Transverse colon (tissue), 4 donors: Measurements from ENCODE around the gene NDUFS7. TPM values are rescaled to one million over a fixed set of nuclear protein-coding genes. Genes with fewer than 3 reads are reported as not detected.

ENCODE experiments used
- DNase-seq: peaks from one replicate; pipeline ENCODE4 v3.0.0-alpha.2; 2019
- H3K27ac ChIP-seq, 4 donors: fragments of 200-600 bp; sonication (generic); 2 replicates each; pipeline ENCODE4 v1.5.1; 2016 to 2018; ENCODE audit warnings: inconsistent platforms in 4 of 4
- H3K27me3 ChIP-seq: fragments of 200-600 bp; sonication (generic); 2 replicates; pipeline ENCODE4 v1.5.1; 2017; ENCODE audit warnings: inconsistent platforms
- H3K36me3 ChIP-seq, 4 donors: fragments of 200-600 bp; sonication (generic); 2 replicates each; pipeline ENCODE4 v1.5.1; 2017 to 2019; ENCODE audit warnings: inconsistent platforms in 4 of 4
- H3K4me1 ChIP-seq, 4 donors: fragments of 200-600 bp; sonication (generic); 2 replicates each; pipeline ENCODE4 v1.5.1; 2017 to 2020; ENCODE audit warnings: inconsistent platforms in 4 of 4
- H3K4me3 ChIP-seq, 4 donors: fragments of 200-600 bp; sonication (generic); 1 replicate in 1 of 4; 2 replicates in 3 of 4; pipeline versions ENCODE4 v1.5.1 to v1.6.1; 2017 to 2019; ENCODE audit warnings: inconsistent platforms in 4 of 4
- H3K9me3 ChIP-seq, 2 donors: fragments of 200-600 bp; sonication (generic); 2 replicates each; pipeline ENCODE4 v1.5.1; 2017 to 2019; ENCODE audit warnings: inconsistent platforms in 2 of 2
- CTCF ChIP-seq, 5 experiments: fragments of 200-600 bp in 3 of 5; fragments of 450-650 bp in 2 of 5; sonication (generic) in 3 of 5; IDR thresholded peaks; 1 replicate in 2 of 5; 2 replicates in 3 of 5; pipeline ENCODE4 v1.5.1; 2016 to 2017; ENCODE audit warnings: antibody characterized with exemption in 5 of 5, inconsistent platforms in 3 of 5, mild to moderate bottlenecking in 2 of 5, moderate library complexity in 1 of 5
- EP300 ChIP-seq: sonication (generic); formaldehyde crosslinking; IDR thresholded peaks from one replicate; pipeline ENCODE4 v1.6.1; 2017; ENCODE audit warnings: antibody characterized with exemption, low read depth
- POLR2A ChIP-seq: fragments of 450-650 bp; IDR thresholded peaks from one replicate; pipeline ENCODE4 v1.6.1; 2016; ENCODE audit warnings: antibody characterized with exemption, mild to moderate bottlenecking, moderate library complexity
- POLR2AphosphoS5 ChIP-seq, 3 donors: sonication (generic); formaldehyde crosslinking; IDR thresholded peaks; one replicate each; pipeline ENCODE4 v1.6.1; 2016; ENCODE audit warnings: antibody characterized with exemption in 3 of 3
- WGBS, 2 donors: methylation state at CpG; one replicate each; pipeline ENCODE4 v1.1.5; 2018; ENCODE audit warnings: low coverage in 1 of 2; 5-methylcytosine and 5-hydroxymethylcytosine counted together
- in situ Hi-C, 4 donors: fragments of 200-750 bp; cut with MboI; loops; one replicate each; pipeline versions ENCODE4 v1.15.0 to v1.15.1; 2017; ENCODE audit warnings: low sequenced_read_pairs in 3 of 4, low pct_ligation_motif_present in 1 of 4, low pct_unique_long_range_greater_than_20kb in 1 of 4
- intact Hi-C: fragments of 100-400 bp; cut with DNase I; formaldehyde crosslinking; loops from one replicate; pipeline ENCODE4 v1.15.1; 2023; ENCODE audit warnings: low total_unique reads
- total RNA-seq, 4 donors: library from RNA; depleted of rRNA; stranded (reverse); fragments of >200 nt; gene quantifications; one replicate each; pipeline ENCODE4 v1.1.0, GENCODE V29; 2016

The NDUFS7 gene
- total RNA-seq, 4 donors from 2014 or later = 32.2 to 196 (median 156) TPM

- TF ChIP-seq POLR2A (no peak), POLR2AphosphoS5 (IDR thresholded peaks at IDR 0.05) (no peak), CTCF (IDR thresholded peaks at IDR 0.05) (no peak), EP300 (no peak)
- H3K36me3 ChIP-seq = peaks cover 0 to 29% (median 10%) of the 10 kb centered on the region in 4 donors
- H3K4me1 ChIP-seq = peaks cover 7 to 38% (median 25%) of the 10 kb centered on the region in 4 donors
- DNase-seq = no peak
- no peaks in the 10 kb centered on the region for H3K9me3 ChIP-seq
- 84% methylated on average over 15 of the region's 15 CpGs; no CpG with 5 or more reads in 1 of the 2 donors for WGBS, 2 donors
- intact Hi-C loops (loop anchor here (10.0 kb wide), 1 partner anchor 146 kb away; no protein-coding TSS in a partner anchor), in situ Hi-C loops (no loop called here)
- no peak overlapping the region for H3K27ac ChIP-seq
- H3K27me3 ChIP-seq = peaks cover 2% of the 10 kb centered on the region
- H3K4me3 ChIP-seq = no peak overlapping the region
These were observed 56.7 kb downstream of the NDUFS7 start for GRCh38 chr19:1440418-1440801.

- Histone ChIP-seq H3K36me3 (peaks cover 0 to 29% (median 10%) of the 10 kb centered on the region in 4 donors), H3K9me3 (no peaks in the 10 kb centered on the region), H3K27ac (no peak overlapping the region), H3K4me1 (peaks cover 9 to 45% (median 31%) of the 10 kb centered on the region in 4 donors), H3K27me3 (peaks cover 9% of the 10 kb centered on the region), H3K4me3 (no peak overlapping the region)
- in situ Hi-C loops (no loop called here), intact Hi-C loops (loop anchor here (10.0 kb wide), 1 partner anchor 146 kb away; no protein-coding TSS in a partner anchor)
- TF ChIP-seq POLR2A (no peak), CTCF (IDR thresholded peaks at IDR 0.05) (no peak), EP300 (no peak), POLR2AphosphoS5 (IDR thresholded peaks at IDR 0.05) (no peak)
- no peak for DNase-seq
- 94% methylated on average over 8 of the region's 9 CpGs; no CpG with 5 or more reads in 1 of the 2 donors for WGBS, 2 donors
These were observed 57.3 kb downstream of the NDUFS7 start for GRCh38 chr19:1441022-1441426.

- intact Hi-C loops (loop anchor here (10.0 kb wide), 1 partner anchor 147 kb away; no protein-coding TSS in a partner anchor), in situ Hi-C loops (no loop called here)
- 87 to 89% methylated on average over 16 to 25 of the region's 25 CpGs for WGBS, 2 donors
- Histone ChIP-seq H3K9me3 (no peaks in the 10 kb centered on the region), H3K4me1 (peaks cover 14 to 53% (median 39%) of the 10 kb centered on the region in 4 donors), H3K27ac (no peak overlapping the region), H3K4me3 (no peak overlapping the region), H3K27me3 (peaks cover 17% of the 10 kb centered on the region), H3K36me3 (peaks cover 0 to 29% (median 10%) of the 10 kb centered on the region in 4 donors)
- TF ChIP-seq CTCF (IDR thresholded peaks at IDR 0.05) (no peak), POLR2AphosphoS5 (IDR thresholded peaks at IDR 0.05) (no peak), EP300 (no peak), POLR2A (no peak)
- no peak for DNase-seq
These were observed 58.2 kb downstream of the NDUFS7 start for GRCh38 chr19:1441677-1442438.

Other genes with a start within 250 kb of the NDUFS7 start
- gene SBNO2, start 209.6 kb upstream of the NDUFS7 start, total RNA-seq = 100 to 1,000 TPM in 1 of 4 donors, 10 to 100 TPM in 3; 34.5 to 142 (median 48.3) TPM
- gene STK11, start 178.1 kb upstream of the NDUFS7 start, total RNA-seq = 100 to 1,000 TPM in 3 of 4 donors, 10 to 100 TPM in 1; 93.7 to 152 (median 103) TPM
- gene CBARP, start 145.9 kb upstream of the NDUFS7 start, total RNA-seq = 1 to 10 TPM in 1 of 4 donors, under 1 TPM in 2, not detected in 1; 0.32 to 5.2 (median 0.68) TPM
- 100 to 1,000 TPM; 157 to 650 (median 240) TPM for gene ATP5F1D, start 142.2 kb upstream of the NDUFS7 start, total RNA-seq
- gene MIDN, start 135.3 kb upstream of the NDUFS7 start, total RNA-seq = 100 to 1,000 TPM in 3 of 4 donors, 10 to 100 TPM in 1; 89.4 to 379 (median 116) TPM
- 100 to 1,000 TPM; 431 to 488 (median 460) TPM for gene CIRBP, start 114.6 kb upstream of the NDUFS7 start, total RNA-seq
- 100 to 1,000 TPM in 2 of 4 donors, 10 to 100 TPM in 2; 72.5 to 116 (median 99.0) TPM for gene FAM174C, start 108.4 kb upstream of the NDUFS7 start, total RNA-seq
- gene EFNA2, start 98.0 kb upstream of the NDUFS7 start, total RNA-seq = 100 to 1,000 TPM in 1 of 4 donors, 10 to 100 TPM in 3; 30.5 to 112 (median 40.6) TPM
- 1 to 10 TPM; 1.4 to 4.4 (median 2.9) TPM for gene GAMT, start 17.6 kb downstream of the NDUFS7 start, total RNA-seq
- gene DAZAP1, start 23.7 kb downstream of the NDUFS7 start, total RNA-seq = 10 to 100 TPM; 36.3 to 77.2 (median 41.6) TPM
- 1,000 to 10,000 TPM; 1,367 to 2,740 (median 2,511) TPM for gene RPS15, start 54.5 kb downstream of the NDUFS7 start, total RNA-seq
- 1 to 10 TPM in 1 of 4 donors, under 1 TPM in 3; under 0.01 to 6.0 (median 0.36) TPM for gene APC2, start 66.2 kb downstream of the NDUFS7 start, total RNA-seq
- gene C19orf25, start 95.3 kb downstream of the NDUFS7 start, total RNA-seq = 10 to 100 TPM; 36.2 to 89.2 (median 46.0) TPM
- 10 to 100 TPM in 1 of 4 donors, 1 to 10 TPM in 3; 2.6 to 11.9 (median 7.5) TPM for gene PCSK4, start 106.4 kb downstream of the NDUFS7 start, total RNA-seq
- 1 to 10 TPM in 2 of 4 donors, not detected in 2; 2.2 to 3.3 TPM for gene REEP6, start 107.3 kb downstream of the NDUFS7 start, total RNA-seq
- 1 to 10 TPM in 3 of 4 donors, not detected in 1; 2.6 to 3.7 (median 2.7) TPM for gene ADAMTSL5, start 129.1 kb downstream of the NDUFS7 start, total RNA-seq
- not detected for gene PLK5, start 140.2 kb downstream of the NDUFS7 start, total RNA-seq
- 100 to 1,000 TPM in 1 of 4 donors, 10 to 100 TPM in 3; 20.8 to 100 (median 27.8) TPM for gene MEX3D, start 184.4 kb downstream of the NDUFS7 start, total RNA-seq
- gene MBD3, start 209.0 kb downstream of the NDUFS7 start, total RNA-seq = 100 to 1,000 TPM in 1 of 4 donors, 10 to 100 TPM in 3; 61.4 to 121 (median 68.7) TPM
- 100 to 1,000 TPM in 1 of 4 donors, 10 to 100 TPM in 3; 19.9 to 120 (median 60.8) TPM for gene UQCR11, start 221.6 kb downstream of the NDUFS7 start, total RNA-seq